SK-MEL-5 (cell line): ENCODE results near the gene RAB11FIP3. TPM values are rescaled to one million over a fixed set of nuclear protein-coding genes. Genes with fewer than 3 reads are reported as not detected.
"Not testable (repeated sequence)": the region's sequence is repeated elsewhere in the genome, so short reads cannot be mapped to it uniquely, and the experiment has no call there.

ENCODE experiments used
- DNase-seq: peaks from one replicate; pipeline ENCODE4 v3.0.0-alpha.2; 2016; ENCODE audit warnings: low read depth, low spot score
- in situ Hi-C: cut with HindIII; loops from 2 replicates; pipeline ENCODE4 v1.10.0; 2016; ENCODE audit warnings: low sequenced_read_pairs, high pct_unique_total_duplicates, low pct_unique_long_range_greater_than_20kb
- total RNA-seq: library from RNA; depleted of rRNA; stranded (reverse); fragments of >200 nt; shearing (Covaris generic); gene quantifications from 2 replicates; pipeline ENCODE4 v1.2.3, GENCODE V29; 2014

Gene RAB11FIP3
- total RNA-seq, 1 experiment from 2014 or later: 10.0 TPM

- in situ Hi-C loops: no loop called here
- DNase-seq: no peak
Measured at GRCh38 chr16:471353-472198, 46.1 kb downstream of the RAB11FIP3 start.

- no peak for DNase-seq
- in situ Hi-C loops: no loop called here
Measured at GRCh38 chr16:472199-472504, 46.7 kb downstream of the RAB11FIP3 start.

GRCh38 chr16:473046-474043 is 47.9 kb downstream of the RAB11FIP3 start:
- in situ Hi-C loops: no loop called here

GRCh38 chr16:474420-475122 is 49.1 kb downstream of the RAB11FIP3 start:
- in situ Hi-C loops: no loop called here
- DNase-seq: peak; percentile 80

More at GRCh38 chr16:473046-474043, 47.9 kb downstream of the RAB11FIP3 start:
- DNase-seq: no peak

- in situ Hi-C loops: no loop called here
- DNase-seq: no peak
Measured at GRCh38 chr16:476039-476438, 50.6 kb downstream of the RAB11FIP3 start.

- in situ Hi-C loops: no loop called here
- DNase-seq: no peak
Measured at GRCh38 chr16:477301-478157, 52.1 kb downstream of the RAB11FIP3 start.

- in situ Hi-C loops: not testable (repeated sequence)
Measured at GRCh38 chr16:478287-478686, 52.8 kb downstream of the RAB11FIP3 start.

GRCh38 chr16:482468-483185 is 57.2 kb downstream of the RAB11FIP3 start:
- DNase-seq: no peak
- in situ Hi-C loops: no loop called here

More at GRCh38 chr16:478287-478686, 52.8 kb downstream of the RAB11FIP3 start:
- not testable (repeated sequence) for DNase-seq

GRCh38 chr16:483341-484075 is 58.1 kb downstream of the RAB11FIP3 start:
- no peak for DNase-seq
- in situ Hi-C loops: no loop called here

- in situ Hi-C loops: no loop called here
Measured at GRCh38 chr16:489606-490005, 64.2 kb downstream of the RAB11FIP3 start.

GRCh38 chr16:490768-491167 is 65.3 kb downstream of the RAB11FIP3 start:
- in situ Hi-C loops: no loop called here
- DNase-seq: no peak

More at GRCh38 chr16:489606-490005, 64.2 kb downstream of the RAB11FIP3 start:
- DNase-seq: no peak

GRCh38 chr16:491220-491919 is 65.9 kb downstream of the RAB11FIP3 start:
- no peak for DNase-seq
- in situ Hi-C loops: no loop called here

GRCh38 chr16:492211-492875 is 66.9 kb downstream of the RAB11FIP3 start:
- in situ Hi-C loops: no loop called here
- DNase-seq: no peak

GRCh38 chr16:494676-495075 is 69.2 kb downstream of the RAB11FIP3 start:
- in situ Hi-C loops, DNase-seq: not testable (repeated sequence)
